GM18868 (cell line): ENCODE measurements around the gene HAGHL.
"Not testable (repeated sequence)": the region's sequence is repeated elsewhere in the genome, so short reads cannot be mapped to it uniquely, and the experiment has no call there.

Experiments used
- ATAC-seq: cut with Tn5 transposase; IDR thresholded peaks from one replicate; pipeline ENCODE4 v1.9.1; 2021; ENCODE audit warnings: mild to moderate bottlenecking, moderate library complexity; ENCODE audit not compliant: unreplicated experiment

HAGHL gene

DNA sequence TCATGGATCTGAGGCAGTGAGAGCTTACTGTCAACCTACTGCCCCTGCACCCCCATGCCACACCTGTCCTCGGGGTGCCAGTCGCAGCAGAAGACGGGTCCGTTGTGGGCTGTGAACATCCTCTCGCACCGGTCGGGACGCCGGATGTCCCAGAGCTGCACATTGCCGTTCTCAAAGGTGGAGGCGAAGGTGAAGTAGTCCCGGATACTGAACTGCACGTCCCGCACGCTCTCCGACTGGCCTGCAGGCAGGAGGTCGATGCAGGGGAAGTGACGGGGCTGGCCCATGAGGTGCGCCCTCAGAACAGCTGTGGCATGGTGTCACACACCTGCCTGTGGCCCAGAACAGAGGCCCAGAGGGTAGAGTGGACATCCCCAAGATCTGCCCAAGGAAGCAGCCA is 39.4 kb upstream of the HAGHL start:
- ATAC-seq = no peak

GRCh38 chr16:689175-689897 is 37.6 kb upstream of the HAGHL start:
- no peak for ATAC-seq

- ATAC-seq = not testable (repeated sequence)
Observed at GRCh38 chr16:691242-691641, 35.7 kb upstream of the HAGHL start.

GRCh38 chr16:692356-693108 is 34.4 kb upstream of the HAGHL start:
- no peak for ATAC-seq

DNA sequence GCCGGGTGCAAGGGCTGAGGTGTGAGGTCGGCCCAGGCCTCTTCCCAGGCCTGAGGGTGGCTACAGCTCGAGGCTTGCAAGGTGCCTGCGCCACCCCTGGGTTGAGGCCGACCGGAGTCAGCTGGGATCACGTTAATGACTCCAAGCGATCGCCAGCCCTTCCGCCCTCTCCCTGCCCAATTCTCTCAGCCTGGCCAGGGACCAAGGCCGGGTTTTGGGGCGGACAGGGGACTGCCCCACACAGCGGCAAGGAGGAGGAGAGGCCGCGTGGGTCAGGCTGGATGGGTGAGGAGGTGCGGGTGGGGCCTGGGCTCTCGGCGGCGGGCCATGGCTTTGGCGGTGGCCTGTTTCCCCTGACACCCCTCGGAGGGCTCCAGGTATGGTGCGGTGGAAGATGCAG is 33.5 kb upstream of the HAGHL start:
- ATAC-seq = no peak

DNA sequence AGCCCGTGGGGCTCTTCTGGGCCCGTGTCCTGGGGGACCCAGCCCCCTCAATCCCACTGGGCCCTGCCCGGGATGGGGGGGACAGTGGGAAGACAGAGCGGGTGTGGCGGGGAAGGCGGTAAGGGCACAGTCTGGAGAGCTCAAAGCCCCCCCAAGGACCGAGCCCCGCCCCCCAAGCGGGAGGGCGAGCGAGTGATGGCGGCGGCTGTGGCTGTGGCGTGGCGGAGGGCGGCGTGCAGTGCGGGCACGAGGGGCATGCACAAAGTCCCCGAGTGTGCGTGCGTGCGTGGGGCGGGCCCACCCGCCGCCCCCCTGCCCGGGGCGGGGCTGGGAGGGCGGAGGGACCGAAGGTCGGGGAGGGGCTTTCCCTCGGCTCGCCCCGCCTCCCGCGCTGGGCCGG is 33.1 kb upstream of the HAGHL start:
- ATAC-seq = no peak

- no peak for ATAC-seq
Observed at GRCh38 chr16:694187-694862, 32.6 kb upstream of the HAGHL start.

- no peak for ATAC-seq
Observed at GRCh38 chr16:694863-695354, 32.0 kb upstream of the HAGHL start.

DNA sequence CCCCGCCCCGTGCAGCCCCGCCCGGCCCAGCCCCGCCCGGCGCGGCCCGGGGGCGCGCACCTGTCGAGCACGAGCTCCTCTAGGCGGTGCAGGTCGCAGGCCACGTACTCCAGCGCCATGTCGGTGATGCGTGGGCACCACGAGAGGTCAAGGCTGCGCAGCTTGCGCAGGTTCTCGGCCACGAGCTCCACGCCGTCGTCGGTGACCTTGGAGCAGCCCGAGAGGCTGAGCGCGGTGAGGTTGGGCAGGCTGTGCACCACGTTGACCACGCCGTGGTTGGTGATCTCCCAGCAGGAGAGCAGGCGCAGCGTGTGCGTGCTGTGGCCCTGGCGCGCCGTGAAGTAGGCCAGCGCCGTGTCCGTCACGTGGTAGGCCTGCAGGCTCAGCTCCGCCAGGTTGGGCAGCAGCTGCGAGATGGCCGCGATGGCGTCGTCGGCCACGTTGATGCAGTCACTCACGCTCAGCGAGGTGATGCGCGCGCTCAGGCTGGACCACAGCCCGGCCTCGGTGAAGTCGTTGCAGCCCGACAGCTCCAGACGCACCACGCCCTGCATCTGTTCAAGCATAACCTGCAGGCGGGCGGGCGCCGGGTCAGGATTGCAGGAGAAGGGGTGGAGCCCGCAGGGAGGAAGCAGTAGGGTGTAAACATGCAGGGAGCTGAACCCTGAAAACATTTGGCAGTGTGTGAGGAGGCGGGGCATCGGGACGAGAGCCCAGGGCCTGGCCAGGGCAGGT is 31.4 kb upstream of the HAGHL start:
- no peak for ATAC-seq

GRCh38 chr16:698911-699671 is 27.8 kb upstream of the HAGHL start:
- ATAC-seq = no peak

DNA sequence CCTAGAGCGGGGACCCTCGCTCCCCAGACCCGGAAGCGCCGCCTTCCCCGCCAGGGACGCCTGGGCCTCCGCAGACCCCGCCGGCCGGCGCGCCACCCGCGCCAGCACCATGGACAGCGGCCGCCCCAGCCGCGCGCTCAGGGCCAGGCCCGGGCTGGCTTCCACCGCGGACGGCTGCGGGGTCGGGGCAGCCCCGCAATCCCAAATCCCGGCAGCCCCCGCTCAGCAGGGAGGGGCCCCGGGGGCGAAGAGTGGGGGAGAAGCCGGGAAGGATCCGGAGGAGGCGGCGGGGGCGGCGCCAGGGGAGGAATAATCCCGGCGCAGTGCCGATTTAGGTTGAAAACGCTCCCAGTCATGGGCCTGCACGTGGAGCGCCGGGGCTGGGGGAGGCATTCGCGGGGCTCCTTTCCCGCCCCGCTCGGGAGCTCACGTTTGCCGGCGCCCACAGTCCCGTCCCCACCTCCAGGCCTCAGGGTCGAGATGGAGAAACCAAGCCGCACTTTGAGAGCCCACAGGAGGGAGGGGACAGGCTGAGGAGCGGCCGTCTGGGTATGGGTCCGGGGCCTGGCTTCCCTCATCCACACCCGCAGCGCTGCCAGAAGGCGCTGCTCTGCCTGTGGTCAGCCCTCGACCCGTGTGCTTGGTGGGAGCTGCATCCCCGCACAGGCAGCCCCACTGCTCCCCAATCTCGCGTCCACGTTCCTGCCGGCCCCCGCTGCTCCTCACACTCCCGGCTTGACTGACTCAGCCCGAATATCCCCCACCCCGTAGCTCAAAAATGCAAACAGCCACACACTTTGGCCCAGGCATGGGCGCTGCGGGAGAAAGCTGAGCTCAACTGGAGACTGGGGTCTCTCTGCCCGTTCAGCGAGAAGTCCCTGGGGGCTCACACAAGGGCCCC is 26.0 kb upstream of the HAGHL start:
- ATAC-seq = no peak

GRCh38 chr16:702341-702740 is 24.6 kb upstream of the HAGHL start:
- no peak for ATAC-seq

GRCh38 chr16:703406-703805 is 23.5 kb upstream of the HAGHL start:
- ATAC-seq = no peak

DNA sequence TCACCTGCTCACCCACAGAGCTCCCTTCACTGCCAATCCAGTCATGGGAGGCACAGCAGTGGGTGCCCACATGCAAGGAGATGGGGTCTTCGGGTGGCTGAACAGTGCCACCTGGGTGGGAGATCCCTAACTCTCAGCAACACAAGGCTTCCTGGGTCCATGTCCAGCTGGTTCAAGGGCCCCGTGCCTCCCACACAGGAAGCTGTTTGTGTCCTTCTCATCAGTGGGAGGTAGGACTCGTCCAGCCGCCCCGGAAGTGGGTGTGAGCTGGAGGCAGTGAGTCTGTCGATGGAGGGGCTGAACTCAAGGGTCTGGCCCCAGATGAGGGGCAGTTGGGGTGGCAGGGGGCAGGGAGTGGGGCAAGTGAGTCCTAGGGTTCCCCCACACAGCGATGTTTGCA is 22.9 kb upstream of the HAGHL start:
- no peak for ATAC-seq

DNA sequence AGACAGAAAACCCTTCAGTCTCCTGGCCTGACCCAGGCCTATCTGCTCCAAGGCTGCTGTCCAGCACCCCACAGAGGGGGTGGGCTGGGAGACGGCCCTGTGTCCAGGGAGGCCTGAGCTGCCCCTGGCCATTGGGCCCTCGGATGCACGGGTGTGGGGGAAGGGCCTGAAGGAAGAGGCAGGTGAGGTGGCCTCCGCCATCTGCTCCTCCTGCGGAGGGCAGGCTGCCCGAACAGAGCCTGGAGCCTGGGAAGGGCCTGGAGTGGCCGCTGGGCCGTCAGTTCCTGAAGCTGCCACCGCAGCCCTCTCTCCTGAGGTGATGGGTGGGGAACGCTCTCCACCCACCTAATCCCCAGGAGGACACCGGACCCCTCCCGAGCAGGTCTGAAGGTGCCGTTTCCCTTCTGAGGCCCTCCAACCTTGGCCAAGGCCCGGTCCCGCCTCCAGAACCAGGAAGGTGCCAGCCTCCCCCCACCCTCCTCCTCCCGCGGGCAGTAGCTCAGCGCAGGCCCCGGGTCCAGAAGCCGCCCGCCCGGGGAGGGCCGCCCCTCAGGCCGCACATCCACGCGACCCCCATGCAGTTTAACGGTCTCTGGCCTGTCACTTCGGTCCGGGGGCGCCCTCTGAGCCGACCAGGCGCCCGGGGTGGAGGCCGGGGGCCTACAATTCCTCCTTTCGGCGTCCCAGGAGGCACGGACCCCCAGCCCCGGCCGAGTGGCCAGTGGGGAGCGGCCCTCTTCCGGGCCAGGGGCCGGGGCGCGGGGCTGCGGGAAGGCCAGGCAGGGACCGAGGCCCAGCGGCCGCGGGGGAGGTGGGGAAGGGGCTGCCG is 22.1 kb upstream of the HAGHL start:
- ATAC-seq = no peak

GRCh38 chr16:705431-706188 is 21.3 kb upstream of the HAGHL start, which contains the start of gene FBXL16:
TSS of gene FBXL16 (minus strand) at chr16:705801. CDS start at chr16:697405, 8,396 bp downstream.
- ATAC-seq = no peak

GRCh38 chr16:706189-707061 is 20.5 kb upstream of the HAGHL start:
- no peak for ATAC-seq
